Measurements from ENCODE around the gene PLPP3.

PLPP3 gene

DNA sequence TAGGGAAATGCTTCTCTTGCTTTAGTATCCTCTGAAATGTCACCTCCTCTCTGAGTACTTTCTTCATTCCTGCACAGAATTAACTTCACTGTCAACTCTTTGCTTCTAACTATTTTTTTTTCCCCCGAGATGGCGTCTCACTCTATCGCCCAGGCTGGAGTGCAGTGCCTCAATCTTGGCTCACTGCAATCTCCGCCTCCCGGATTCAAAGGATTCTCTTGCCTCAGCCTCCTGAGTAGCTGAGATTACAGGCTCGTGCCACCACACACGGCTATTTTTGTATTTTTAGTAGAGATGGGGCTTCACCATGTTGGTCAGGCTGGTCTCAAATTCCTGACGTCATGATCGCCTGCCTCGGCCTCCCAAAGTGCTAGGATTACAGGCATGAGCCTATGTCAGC is 1.4 kb upstream of the PLPP3 start:
- no peak overlapping the region for H3K4me3 ChIP-seq (ENCODE audit: low read length)
- DNase-seq (ENCODE audit: low read depth): no peak
- TF ChIP-seq, protein P1, sequence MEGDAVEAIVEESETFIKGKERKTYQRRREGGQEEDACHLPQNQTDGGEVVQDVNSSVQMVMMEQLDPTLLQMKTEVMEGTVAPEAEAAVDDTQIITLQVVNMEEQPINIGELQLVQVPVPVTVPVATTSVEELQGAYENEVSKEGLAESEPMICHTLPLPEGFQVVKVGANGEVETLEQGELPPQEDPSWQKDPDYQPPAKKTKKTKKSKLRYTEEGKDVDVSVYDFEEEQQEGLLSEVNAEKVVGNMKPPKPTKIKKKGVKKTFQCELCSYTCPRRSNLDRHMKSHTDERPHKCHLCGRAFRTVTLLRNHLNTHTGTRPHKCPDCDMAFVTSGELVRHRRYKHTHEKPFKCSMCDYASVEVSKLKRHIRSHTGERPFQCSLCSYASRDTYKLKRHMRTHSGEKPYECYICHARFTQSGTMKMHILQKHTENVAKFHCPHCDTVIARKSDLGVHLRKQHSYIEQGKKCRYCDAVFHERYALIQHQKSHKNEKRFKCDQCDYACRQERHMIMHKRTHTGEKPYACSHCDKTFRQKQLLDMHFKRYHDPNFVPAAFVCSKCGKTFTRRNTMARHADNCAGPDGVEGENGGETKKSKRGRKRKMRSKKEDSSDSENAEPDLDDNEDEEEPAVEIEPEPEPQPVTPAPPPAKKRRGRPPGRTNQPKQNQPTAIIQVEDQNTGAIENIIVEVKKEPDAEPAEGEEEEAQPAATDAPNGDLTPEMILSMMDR (conservative IDR thresholded peaks at IDR 0.05; ENCODE audit: low read depth, low read length): no peak

DNA sequence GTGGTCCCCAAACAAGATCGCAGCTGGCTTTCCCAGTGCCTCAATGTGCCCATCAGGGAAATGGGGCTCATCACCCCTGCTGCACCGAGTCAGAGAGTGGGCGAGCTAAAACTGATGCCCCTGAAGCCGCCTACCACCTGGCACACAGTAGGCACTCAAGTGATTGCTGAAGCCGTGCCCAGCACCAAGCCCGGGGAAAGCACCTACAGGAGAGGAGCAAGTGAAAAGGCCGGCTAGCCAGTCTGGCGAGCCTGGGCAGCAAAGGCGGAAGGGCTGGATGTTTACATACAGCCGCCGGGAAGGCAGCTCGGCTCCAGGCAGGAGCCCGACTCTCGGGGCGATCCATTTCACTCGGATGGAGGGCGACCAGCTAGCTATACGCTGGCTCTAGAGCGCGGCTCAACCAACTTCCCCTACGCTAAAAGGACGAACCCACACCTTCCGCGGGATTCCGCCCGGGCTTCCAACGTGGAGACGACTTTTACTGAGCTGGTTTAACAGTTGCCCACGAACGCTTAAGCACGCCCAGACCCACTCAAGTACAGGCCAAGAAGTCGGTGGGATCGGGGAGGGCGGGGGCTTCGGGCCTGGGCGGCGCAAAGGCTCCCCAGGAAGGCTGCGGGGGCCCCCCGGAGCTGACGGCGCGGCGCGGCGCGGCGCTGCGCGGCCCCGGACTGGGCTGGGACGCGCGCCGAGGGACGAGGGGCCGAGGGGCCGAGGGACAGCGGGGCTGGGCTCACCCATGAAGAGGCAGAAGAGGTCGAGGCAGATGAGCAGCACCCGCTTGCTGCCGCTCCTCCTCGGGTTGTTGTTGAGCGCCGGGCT is 1.0 kb downstream of the PLPP3 start:
- TF ChIP-seq, protein P1 (conservative IDR thresholded peaks at IDR 0.05; ENCODE audit: low read depth, low read length): no peak
- H3K4me3 ChIP-seq (ENCODE audit: low read length): peak overlapping the region; percentile 79
- peak; percentile 39 for DNase-seq (ENCODE audit: low read depth)

DNA sequence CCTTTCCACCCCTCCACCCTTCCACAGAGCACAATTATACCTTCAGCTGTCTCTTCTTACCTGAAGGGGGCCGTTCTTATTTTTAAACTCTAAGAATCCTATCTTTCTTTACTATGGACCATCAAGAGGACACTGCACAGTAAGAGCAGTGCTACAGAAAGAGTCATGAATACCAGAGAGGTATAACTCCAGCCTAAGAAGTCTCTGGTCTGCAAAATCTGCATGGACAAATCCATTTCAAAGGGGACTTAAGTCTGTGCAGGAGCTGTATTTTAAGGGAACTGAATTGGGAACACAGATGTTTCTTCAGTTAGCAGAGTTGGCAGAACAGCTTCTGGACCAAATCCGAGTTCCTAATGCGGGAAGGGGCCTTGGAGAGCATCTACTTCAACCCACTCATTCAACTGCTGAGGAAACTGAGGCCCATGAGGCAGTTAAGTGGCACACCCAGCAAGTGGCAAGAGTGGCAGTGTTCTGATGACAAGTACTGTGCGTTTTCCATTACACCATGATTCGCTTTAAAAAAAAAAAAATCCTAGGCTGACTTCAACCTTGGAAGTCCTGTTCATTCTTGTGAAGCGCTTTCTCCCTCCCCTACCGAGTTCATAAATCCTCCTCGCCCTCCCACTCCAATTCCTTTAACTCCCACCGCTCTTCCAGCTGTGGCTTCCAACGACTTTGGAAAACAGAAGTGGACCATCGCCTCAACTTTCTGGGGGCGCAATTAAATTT is 1.8 kb downstream of the PLPP3 start:
- no peak for DNase-seq (ENCODE audit: low read depth)
- peak overlapping the region; percentile 79 for H3K4me3 ChIP-seq (ENCODE audit: low read length)
- TF ChIP-seq, protein P1 (conservative IDR thresholded peaks at IDR 0.05; ENCODE audit: low read depth, low read length): no peak

DNA sequence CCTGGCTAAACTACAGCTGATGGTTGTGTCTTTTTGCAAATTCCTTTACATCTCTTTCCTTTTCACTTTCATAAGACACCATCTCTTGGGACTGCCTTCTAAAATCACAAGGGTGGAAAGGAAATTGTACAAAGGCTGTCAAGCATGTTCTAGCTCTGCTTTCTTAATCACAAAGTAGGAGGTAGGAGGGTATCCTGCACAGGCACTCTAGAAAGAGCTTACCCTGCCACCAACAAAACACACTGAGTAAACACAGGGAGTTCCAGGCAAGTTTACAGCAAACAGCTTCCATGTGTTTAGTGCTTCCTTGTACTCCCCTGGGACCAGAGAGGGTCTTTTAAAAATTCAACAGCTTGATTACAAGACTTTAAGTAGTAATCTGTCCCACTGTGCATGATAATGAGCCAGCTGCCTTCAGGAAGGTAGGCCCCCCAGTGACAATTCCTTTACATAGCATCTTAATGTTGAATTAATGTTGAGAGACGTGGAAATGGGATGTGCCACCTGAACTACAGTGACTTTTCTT is 2.4 kb downstream of the PLPP3 start:
- TF ChIP-seq, protein P1 (conservative IDR thresholded peaks at IDR 0.05; ENCODE audit: low read depth, low read length): peak; percentile 48
- no peak for DNase-seq (ENCODE audit: low read depth)

DNA sequence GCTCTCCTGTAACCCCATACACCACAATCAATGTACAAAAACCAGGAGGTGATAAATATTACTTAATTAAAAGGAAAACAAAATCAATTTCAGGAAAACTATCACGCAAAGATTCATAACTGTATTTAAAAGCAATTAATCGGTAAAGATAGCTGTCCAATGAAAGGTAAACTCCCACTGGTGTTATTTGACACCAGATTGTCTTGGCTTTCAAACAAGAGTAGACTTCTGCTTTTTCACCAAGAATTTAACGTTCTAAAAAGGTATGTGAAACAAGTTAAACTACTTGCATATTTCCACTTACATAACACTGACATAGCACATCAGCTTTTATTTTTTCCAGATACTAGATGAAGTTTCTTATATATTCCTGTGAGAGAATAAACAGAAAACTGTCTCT is 3.5 kb downstream of the PLPP3 start:
- H3K4me3 ChIP-seq (ENCODE audit: low read length): no peak overlapping the region
- TF ChIP-seq, protein P1 (conservative IDR thresholded peaks at IDR 0.05; ENCODE audit: low read depth, low read length): no peak
- DNase-seq (ENCODE audit: low read depth): no peak

More for the DNA sequence above, 2.4 kb downstream of the PLPP3 start:
- peak overlapping the region; percentile 79 for H3K4me3 ChIP-seq (ENCODE audit: low read length)

DNA sequence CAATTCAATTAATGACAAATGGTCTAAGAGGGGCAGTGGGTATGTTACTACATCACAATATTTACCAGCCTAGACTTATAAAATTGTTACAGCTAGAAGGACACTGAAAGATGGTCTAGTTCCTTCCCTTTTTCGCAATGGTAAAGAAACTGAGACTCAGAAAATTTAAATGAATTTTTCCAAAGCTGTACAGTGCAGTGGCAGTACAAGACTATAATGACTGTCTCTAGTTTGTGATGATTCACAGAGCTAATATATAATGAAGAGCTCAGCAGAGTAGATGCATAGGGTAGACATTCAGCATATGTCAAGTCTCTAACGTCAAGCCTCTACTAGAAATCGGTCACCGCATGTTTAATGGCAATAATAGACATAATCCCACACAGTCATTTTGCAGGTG is 4.6 kb downstream of the PLPP3 start:
- H3K4me3 ChIP-seq (ENCODE audit: low read length): no peak overlapping the region
- no peak for DNase-seq (ENCODE audit: low read depth)
- TF ChIP-seq, protein P1 (conservative IDR thresholded peaks at IDR 0.05; ENCODE audit: low read depth, low read length): no peak
